GM12878 (cell line): Measurements from ENCODE around the gene TRIM8. TPM values are rescaled to one million over a fixed set of nuclear protein-coding genes. Genes with fewer than 3 reads are reported as not detected.

Experiments used
- ATAC-seq: fragments of 200-7000 bp; cut with Tn5 transposase; 3 replicates; pipeline ENCODE4 v1.9.1; 2020; ENCODE audit warnings: mild to moderate bottlenecking, moderate library complexity
- BruUV-seq: library from RNA; stranded (reverse); fragments of 400-500 nt; replicated peaks from 2 replicates; lab custom pipeline; 2021; lab: Mats Ljungman, UMichigan
- CTCF ChIA-PET: fragments of 300-600 bp; sonication (Branson Sonifier 250); formaldehyde crosslinking; extraction: SDS; loops from one replicate; lab custom pipeline; 2021; ENCODE audit warnings: inconsistent platforms; lab: Yijun Ruan, JAX
- POLR2A ChIA-PET: fragments of 350-600 bp; formaldehyde crosslinking; extraction: SDS; loops from one replicate; lab custom pipeline; 2021; ENCODE audit warnings: inconsistent platforms; lab: Charles Lee
- RAD21 ChIA-PET: fragments of 300-600 bp; sonication (Branson Sonifier 250); formaldehyde crosslinking; loops from one replicate; lab custom pipeline; 2023; ENCODE audit warnings: antibody characterized with exemption; ENCODE audit not compliant: unreplicated experiment; lab: Charles Lee
- SMC1A ChIA-PET: fragments of 300-600 bp; sonication (Branson Sonifier 250); formaldehyde crosslinking; loops from one replicate; lab custom pipeline; 2023; ENCODE audit not compliant: unreplicated experiment, uncharacterized antibody; lab: Charles Lee
- DNase-seq: peaks from one replicate; pipeline ENCODE4 v3.0.0-alpha.2; 2011; ENCODE audit warnings: low read depth, low spot score
- FAIRE-seq: peaks from 3 replicates; lab custom pipeline; 2011; peaks lifted over from hg19 to GRCh38; lab: Jason Lieb, UNC
- H2AFZ ChIP-seq: 2 replicates; pipeline ENCODE4 v1.6.0; 2011; ENCODE audit warnings: low read depth, low read length, control low read depth; ENCODE audit not compliant: control insufficient read depth
- H3K27ac ChIP-seq: 2 replicates; pipeline ENCODE4 v1.5.1; 2011; ENCODE audit warnings: control low read depth; ENCODE audit not compliant: control insufficient read depth, insufficient read depth
- H3K27me3 ChIP-seq, 2 experiments: replicated peaks in 1 of 2; 2 replicates each; pipeline versions ENCODE4 v1.6.0 to v1.6.1; 2011; ENCODE audit warnings: low read length in 1 of 2; ENCODE audit not compliant: control insufficient read depth in 2 of 2, insufficient read depth in 2 of 2
- H3K36me3 ChIP-seq, 2 experiments: 2 replicates each; pipeline ENCODE4 v1.5.1; 2011; ENCODE audit warnings: low read length in 1 of 2; ENCODE audit not compliant: control insufficient read depth in 2 of 2, insufficient read depth in 2 of 2
- H3K4me1 ChIP-seq: 2 replicates; pipeline ENCODE4 v1.6.1; 2011; ENCODE audit warnings: mild to moderate bottlenecking, low read length, moderate library complexity, mixed read lengths; ENCODE audit not compliant: control insufficient read depth, insufficient read depth
- H3K4me2 ChIP-seq: 2 replicates; pipeline ENCODE4 v1.6.0; 2011; ENCODE audit warnings: control low read depth; ENCODE audit not compliant: control insufficient read depth, insufficient read depth
- H3K4me3 ChIP-seq: fragments of 200-600 bp; sonication (generic); 2 replicates; pipeline ENCODE4 v1.5.1; 2016
- H3K79me2 ChIP-seq: 2 replicates; pipeline ENCODE4 v1.6.0; 2011; ENCODE audit warnings: low read length; ENCODE audit not compliant: control insufficient read depth, insufficient read depth
- H3K9ac ChIP-seq: 2 replicates; pipeline ENCODE4 v1.8.0; 2011; ENCODE audit warnings: low read length, control low read depth, mixed read lengths; ENCODE audit not compliant: control insufficient read depth, insufficient read depth
- H3K9me3 ChIP-seq: replicated peaks from 3 replicates; pipeline ENCODE4 v1.5.1; 2011; ENCODE audit warnings: mild to moderate bottlenecking, low read length; ENCODE audit not compliant: control insufficient read depth, insufficient read depth
- H4K20me1 ChIP-seq: 2 replicates; pipeline ENCODE4 v1.6.0; 2011; ENCODE audit not compliant: control insufficient read depth, insufficient read depth
- BHLHE40 ChIP-seq, 2 experiments: fragments of 450-650 bp in 1 of 2; IDR thresholded peaks; 2 replicates each; pipeline ENCODE4 v1.6.1; 2011 to 2017; ENCODE audit warnings: low read depth in 2 of 2, borderline replicate concordance in 1 of 2, improper control_type of control experiment in 1 of 2, low read length in 1 of 2, mild to moderate bottlenecking in 1 of 2
- CBFB ChIP-seq: IDR thresholded peaks from 2 replicates; pipeline ENCODE4 v1.6.1; 2016; ENCODE audit warnings: antibody characterized with exemption, low read depth
- CHD4 ChIP-seq: fragments of 200-600 bp; sonication (generic); IDR thresholded peaks from 2 replicates; pipeline ENCODE4 v1.6.1; 2016; ENCODE audit warnings: mild to moderate bottlenecking
- CREB1 ChIP-seq: IDR thresholded peaks from 2 replicates; pipeline ENCODE4 v1.6.1; 2012; ENCODE audit warnings: low read depth, mild to moderate bottlenecking, inconsistent platforms
- EGR1 ChIP-seq, 2 experiments: IDR thresholded peaks; 1 replicate in 1 of 2; 2 replicates in 1 of 2; pipeline ENCODE4 v1.6.1; 2011 to 2012; ENCODE audit warnings: low read depth in 2 of 2, low read length in 2 of 2, borderline replicate concordance in 1 of 2, mild to moderate bottlenecking in 1 of 2, moderate library complexity in 1 of 2
- ESRRA ChIP-seq: IDR thresholded peaks from 2 replicates; pipeline ENCODE4 v1.6.1; 2012; ENCODE audit warnings: mild to moderate bottlenecking, low read length, improper control_type of control experiment
- HDAC2 ChIP-seq: fragments of 200-600 bp; sonication (generic); IDR thresholded peaks from 2 replicates; pipeline ENCODE4 v1.6.1; 2017
- IKZF2 ChIP-seq, 2 experiments: fragments of 450-650 bp; IDR thresholded peaks; 2 replicates each; pipeline ENCODE4 v1.6.1; 2017; ENCODE audit warnings: mild to moderate bottlenecking in 2 of 2, moderate library complexity in 2 of 2
- MTA3 ChIP-seq: IDR thresholded peaks from 2 replicates; pipeline ENCODE4 v1.6.1; 2012; ENCODE audit warnings: low read length, inconsistent platforms, borderline replicate concordance
- PML ChIP-seq: IDR thresholded peaks from 2 replicates; pipeline ENCODE4 v1.6.1; 2012; ENCODE audit warnings: low read length, inconsistent platforms
- RUNX3 ChIP-seq: IDR thresholded peaks from 2 replicates; pipeline ENCODE4 v1.6.1; 2012; ENCODE audit warnings: low read length, inconsistent platforms
- STAT3 ChIP-seq: IDR thresholded peaks from 2 replicates; pipeline ENCODE4 v1.6.1; 2011; ENCODE audit warnings: low read depth, low read length, improper control_type of control experiment
- TAF1 ChIP-seq: IDR thresholded peaks from 2 replicates; pipeline ENCODE4 v1.6.1; 2011; ENCODE audit warnings: mild to moderate bottlenecking, low read depth, low read length, borderline replicate concordance
- WRNIP1 ChIP-seq: IDR thresholded peaks from 2 replicates; pipeline ENCODE4 v1.6.1; 2011; ENCODE audit warnings: low read depth, low read length, improper control_type of control experiment, borderline replicate concordance
- ZNF687 ChIP-seq: fragments of 450-650 bp; IDR thresholded peaks from 2 replicates; pipeline ENCODE4 v1.6.1; 2017; ENCODE audit warnings: mild to moderate bottlenecking, moderate library complexity
- ZSCAN29 ChIP-seq: fragments of 450-650 bp; IDR thresholded peaks from 2 replicates; pipeline ENCODE4 v1.6.1; 2017; ENCODE audit warnings: mild to moderate bottlenecking, moderate library complexity
- WGBS: methylation state at CpG from one replicate; pipeline ENCODE4 v1.1.6; 2016; ENCODE audit warnings: low lambda C conversion rate; ENCODE audit not compliant: insufficient replicate concordance, insufficient coverage; ENCODE audit errors: missing lambda C conversion rate; 5-methylcytosine and 5-hydroxymethylcytosine counted together
- in situ Hi-C: fragments of 300-500 bp; cut with MboI; formaldehyde crosslinking; loops from 9 replicates; pipeline ENCODE4 v1.14.3; 2018; ENCODE audit warnings: mixed read lengths
- intact Hi-C: fragments of 100-400 bp; cut with micrococcal nuclease; formaldehyde crosslinking; loops from one replicate; pipeline ENCODE4 v1.14.2; 2022; ENCODE audit not compliant: unreplicated experiment
- polyA plus RNA-seq, 11 experiments: library from polyadenylated mRNA; depleted of rRNA in 4 of 11; unstranded in 6 of 11; stranded (reverse) in 5 of 11; fragments of >200 nt; fragmentation: Nextera tagmentation in 4 of 11; fragmentation: Illumina TruSeq in 1 of 11; extraction: Ambion mirVana in 4 of 11; extraction: Trizol in 1 of 11; gene quantifications; 1 replicate in 1 of 11; 2 replicates in 10 of 11; pipeline versions ENCODE4 v1.2.1 to v1.2.3, GENCODE V29; 2011 to 2016; ENCODE audit warnings: inconsistent platforms in 2 of 11, missing spikeins in 2 of 11, low read depth in 1 of 11
- total RNA-seq, 4 experiments: library from RNA; depleted of rRNA in 3 of 4; stranded (reverse); fragments of >200 nt in 3 of 4; fragmentation: Illumina TruSeq in 1 of 4; extraction: Trizol in 1 of 4; gene quantifications; 2 replicates each; pipeline versions ENCODE4 v1.2.1 to v1.2.3, GENCODE V29; 2013 to 2021
- TF ChIP-seq, protein P1 (sequence below): fragments of 150-350 bp; IDR thresholded peaks from 2 replicates; pipeline ENCODE4 v1.6.1; 2014; ENCODE audit warnings: mild to moderate bottlenecking, low read depth, low read length

Gene TRIM8
- total and polyA plus RNA-seq, 10 of the 15 experiments (the other 5 are each of a cell fraction or from before 2014, with no cell fraction given), result 7.9 to 53.2 (median 24.6) TPM

- TF ChIP-seq, protein P1, sequence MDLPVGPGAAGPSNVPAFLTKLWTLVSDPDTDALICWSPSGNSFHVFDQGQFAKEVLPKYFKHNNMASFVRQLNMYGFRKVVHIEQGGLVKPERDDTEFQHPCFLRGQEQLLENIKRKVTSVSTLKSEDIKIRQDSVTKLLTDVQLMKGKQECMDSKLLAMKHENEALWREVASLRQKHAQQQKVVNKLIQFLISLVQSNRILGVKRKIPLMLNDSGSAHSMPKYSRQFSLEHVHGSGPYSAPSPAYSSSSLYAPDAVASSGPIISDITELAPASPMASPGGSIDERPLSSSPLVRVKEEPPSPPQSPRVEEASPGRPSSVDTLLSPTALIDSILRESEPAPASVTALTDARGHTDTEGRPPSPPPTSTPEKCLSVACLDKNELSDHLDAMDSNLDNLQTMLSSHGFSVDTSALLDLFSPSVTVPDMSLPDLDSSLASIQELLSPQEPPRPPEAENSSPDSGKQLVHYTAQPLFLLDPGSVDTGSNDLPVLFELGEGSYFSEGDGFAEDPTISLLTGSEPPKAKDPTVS, result no peak
- no peak for TF ChIP-seq CREB1
- TF ChIP-seq TAF1, result peak; percentile 23; the same call in 1 of the 2 replicates
These were observed 1.1 kb downstream of the TRIM8 start (continued) for GRCh38 chr10:102645388-102645740.

GRCh38 chr10:102645741-102646609 is 1.7 kb downstream of the TRIM8 start:
- SMC1A ChIA-PET, result interaction anchor here (0.5 to 9.3 kb wide), 10 partner anchors 10 to 138 kb away, joined by 3 to 103 read pairs (median 4); partner anchors contain the start of genes ARL3 and SFXN2
- peak; percentile 51 for ATAC-seq
- peak overlapping the region; percentile 99 for H3K9ac ChIP-seq
- no peaks in the 10 kb centered on the region for H4K20me1 ChIP-seq
- H3K4me3 ChIP-seq, result peak overlapping the region; percentile 93
- under 1% methylated on average over 29 of the region's 29 CpGs for WGBS
- POLR2A ChIA-PET, result interaction anchor here (0.6 to 14.1 kb wide), 11 partner anchors 9 to 277 kb away, joined by 3 to 151 read pairs (median 5); partner anchors contain the start of genes ARL3, SFXN2 and WBP1L
- TSS peak; percentile 75 for BruUV-seq
- RAD21 ChIA-PET, result interaction anchor here (1.2 to 5.0 kb wide), 9 partner anchors 15 to 143 kb away, joined by 4 to 59 read pairs (median 9); partner anchors contain the start of genes ACTR1A, ARL3, SFXN2 and SUFU
- no peaks in the 10 kb centered on the region for H3K27me3 ChIP-seq
- H3K4me1 ChIP-seq, result peaks cover 41% of the 10 kb centered on the region
- CTCF ChIA-PET, result interaction anchor here (0.8 to 13.5 kb wide), 5 partner anchors 14 to 67 kb away, joined by 3 to 128 read pairs (median 18); partner anchors contain the start of gene ARL3
- peak; percentile 69 for DNase-seq
- H3K4me2 ChIP-seq, result peak overlapping the region; percentile 98
- H3K27ac ChIP-seq, result peak overlapping the region; percentile 96
- no peaks in the 10 kb centered on the region for H3K36me3 ChIP-seq
- peak; percentile 94 for FAIRE-seq
- peaks cover 86% of the 10 kb centered on the region for H3K79me2 ChIP-seq
- H2AFZ ChIP-seq, result 0 out of 2 replicates have a peak overlapping the region, but pooled peaks have one; percentile 3
- in situ Hi-C loops (no loop called here), intact Hi-C loops (loop anchor here (1.0 to 10.0 kb wide), 4 partner anchors 67 to 549 kb away; partner anchors contain the start of genes ACTR1A, NFKB2 and NT5C2)
- H3K9me3 ChIP-seq, result no peaks in the 10 kb centered on the region
- TF ChIP-seq CBFB (peak; percentile 79; the same call in 1 of the 2 replicates), IKZF2 (IDR thresholded peaks at IDR 0.05) (peak; percentile 63 to 77), RUNX3 (no peak), HDAC2 (no peak), BHLHE40 (IDR thresholded peaks at IDR 0.05; ENCODE audit: borderline replicate concordance in 1 of 2, low read depth in 2 of 2, low read length in 1 of 2) (peak in 1 of 2 experiments; percentile 35; a peak in 3 of 4 replicates), STAT3 (no peak), EGR1 (IDR thresholded peaks at IDR 0.05; ENCODE audit: borderline replicate concordance in 1 of 2, low read depth in 2 of 2, low read length in 2 of 2) (peak in 1 of 2 experiments; percentile 5; a peak in 1 of 3 replicates), ZSCAN29 (no peak), ESRRA (no peak), ZNF687 (peak; percentile 27; the same call in 1 of the 2 replicates), WRNIP1 (no peak), PML (no peak), CHD4 (no peak), MTA3 (no peak)
